Epithelial cell of proximal tubule (primary cell): ENCODE data around the gene LGR6. TPM values are rescaled to one million over a fixed set of nuclear protein-coding genes. Genes with fewer than 3 reads are reported as not detected.
"Not testable (repeated sequence)": the region's sequence is repeated elsewhere in the genome, so short reads cannot be mapped to it uniquely, and the experiment has no call there.

Source experiments
- DNase-seq: peaks from one replicate; pipeline ENCODE4 v3.0.0-alpha.2; 2011; ENCODE audit warnings: low read depth
- H3K4me3 ChIP-seq: 2 replicates; pipeline ENCODE4 v1.5.1; 2011; ENCODE audit warnings: low read depth, mild to moderate bottlenecking, low read length
- CTCF ChIP-seq: conservative IDR thresholded peaks from 2 replicates; pipeline ENCODE4 v1.5.1; 2012; ENCODE audit warnings: low read depth, mild to moderate bottlenecking, low read length
- total RNA-seq: library from RNA; depleted of rRNA; stranded (reverse); fragments of >200 nt; gene quantifications from 2 replicates; pipeline ENCODE4 v1.2.3, GENCODE V29; 2015

Gene LGR6
- total RNA-seq, 1 donor from 2014 or later: not detected

- TF ChIP-seq CTCF: no peak
- no peak for DNase-seq
- H3K4me3 ChIP-seq: no peak overlapping the region
Measured at GRCh38 chr1:202235003-202235660, 41.5 kb downstream of the LGR6 start.

- H3K4me3 ChIP-seq: no peak overlapping the region
- peak; percentile 36 for DNase-seq
- peak; percentile 88 for TF ChIP-seq CTCF
Measured at GRCh38 chr1:202235856-202236837, 42.5 kb downstream of the LGR6 start.

- DNase-seq: no peak
- no peak overlapping the region for H3K4me3 ChIP-seq
- TF ChIP-seq CTCF: peak; percentile 65
Measured at GRCh38 chr1:202237052-202237451, 43.5 kb downstream of the LGR6 start.

GRCh38 chr1:202238914-202239313 is 45.3 kb downstream of the LGR6 start:
- TF ChIP-seq CTCF: no peak
- DNase-seq: no peak
- H3K4me3 ChIP-seq: no peak overlapping the region

- not testable (repeated sequence) for DNase-seq, H3K4me3 ChIP-seq
Measured at GRCh38 chr1:202240226-202240625, 46.6 kb downstream of the LGR6 start.

- DNase-seq: no peak
- H3K4me3 ChIP-seq: no peak overlapping the region
- no peak for TF ChIP-seq CTCF
Measured at GRCh38 chr1:202240956-202241355, 47.4 kb downstream of the LGR6 start.

- no peak for TF ChIP-seq CTCF
- H3K4me3 ChIP-seq: no peak overlapping the region
- DNase-seq: no peak
Measured at GRCh38 chr1:202241376-202242079, 47.9 kb downstream of the LGR6 start.
